HG02840 (cell line): ENCODE results near the gene SNX27.
"Not testable (repeated sequence)": the region's sequence is repeated elsewhere in the genome, so short reads cannot be mapped to it uniquely, and the experiment has no call there.

ENCODE experiments used
- ATAC-seq: cut with Tn5 transposase; IDR thresholded peaks from one replicate; pipeline ENCODE4 v1.9.1; 2021; ENCODE audit warnings: mild to moderate bottlenecking, moderate library complexity, moderate number of reproducible peaks; ENCODE audit not compliant: unreplicated experiment, low FRiP score

SNX27 gene

GRCh38 chr1:151596166-151596953, 15.5 kb upstream of the SNX27 start:
- ATAC-seq: no peak

GRCh38 chr1:151602550-151602949, 9.3 kb upstream of the SNX27 start:
- not testable (repeated sequence) for ATAC-seq

GRCh38 chr1:151604291-151604690, 7.6 kb upstream of the SNX27 start:
- ATAC-seq: no peak

GRCh38 chr1:151606384-151606783, 5.5 kb upstream of the SNX27 start:
- no peak for ATAC-seq

GRCh38 chr1:151606857-151607256, 5.0 kb upstream of the SNX27 start:
- no peak for ATAC-seq

DNA sequence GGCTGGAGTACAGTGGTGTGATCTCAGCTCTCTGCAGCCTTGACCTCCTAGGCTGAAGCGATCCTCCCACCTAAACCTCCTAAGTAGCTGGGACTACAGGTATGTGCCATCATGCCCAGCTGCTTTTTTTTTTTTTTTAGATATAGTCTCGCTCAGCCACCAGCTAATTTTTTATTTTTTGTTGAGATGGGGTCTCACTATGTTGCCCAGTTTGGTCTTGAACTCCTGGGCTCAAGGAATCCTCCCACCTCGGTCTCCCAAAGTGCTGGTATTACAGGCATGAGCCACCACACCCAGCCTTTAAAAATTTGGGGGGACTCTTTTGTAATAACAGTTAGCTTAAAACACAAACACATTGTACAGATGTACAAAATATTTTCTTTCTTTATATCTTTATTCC, 1.7 kb upstream of the SNX27 start:
- no peak for ATAC-seq

DNA sequence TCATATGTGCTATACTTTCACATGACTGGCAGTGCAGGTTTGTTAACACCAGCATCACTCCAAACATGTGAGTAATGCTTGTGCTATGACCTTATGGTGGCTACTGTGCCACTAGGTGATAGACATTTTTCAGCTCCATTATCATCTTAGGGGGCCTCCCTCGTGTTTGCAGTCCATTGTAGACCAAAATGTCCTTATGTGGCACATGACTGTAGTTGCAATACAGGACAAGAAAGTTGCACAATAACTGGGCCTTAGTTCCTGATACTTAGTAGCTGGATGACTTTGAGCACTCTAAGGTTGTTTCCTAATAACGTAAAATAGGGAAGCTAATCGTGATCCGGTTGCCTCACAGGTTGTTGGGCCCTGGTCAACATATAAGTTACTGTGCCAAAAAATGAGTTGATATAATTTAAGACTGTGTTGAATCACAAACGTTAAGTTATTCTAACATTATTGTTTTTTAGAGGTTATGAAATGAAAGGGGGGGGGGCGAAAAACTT, 511 bp upstream of the SNX27 start:
- ATAC-seq: no peak

DNA sequence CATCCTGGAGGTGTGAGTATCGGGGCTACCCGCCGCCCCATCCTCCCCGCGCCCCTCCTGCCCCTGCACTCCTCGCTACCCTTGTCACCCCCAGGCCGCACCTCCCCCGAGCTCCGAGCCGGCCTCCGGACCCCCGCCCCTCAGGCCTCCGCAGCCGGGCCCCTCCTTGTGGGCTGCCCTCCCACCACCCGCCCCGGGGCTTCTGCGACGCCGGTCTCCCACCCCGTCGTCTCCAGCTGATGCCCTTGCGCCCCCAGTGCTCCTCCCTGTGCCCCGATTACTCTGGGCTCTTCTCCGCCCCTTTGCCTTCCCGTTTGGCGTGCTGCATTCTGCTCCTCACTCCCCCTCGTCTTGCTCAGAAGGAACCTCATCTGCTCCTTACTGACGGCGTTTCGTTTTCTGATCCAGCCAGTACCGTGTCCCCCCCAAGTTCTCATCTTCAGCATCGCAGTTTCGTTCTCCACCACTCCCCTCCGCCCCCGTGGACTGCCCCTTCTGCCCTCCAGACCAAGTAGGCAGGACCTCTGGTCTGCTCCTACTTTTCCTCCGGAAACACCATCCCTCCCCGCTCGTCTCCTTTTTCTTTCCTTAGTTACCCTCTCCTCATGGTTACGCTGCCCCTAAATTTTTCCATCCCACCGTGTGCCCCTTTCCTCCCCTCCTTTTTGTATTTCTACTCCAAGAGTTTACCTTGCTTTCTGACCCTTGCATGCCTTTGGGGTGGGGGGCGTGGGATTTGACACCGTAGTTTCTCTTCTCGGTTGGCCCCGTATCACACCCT, 841 bp downstream of the SNX27 start:
- no peak for ATAC-seq

- no peak for ATAC-seq
Observed at GRCh38 chr1:151613282-151613780, 1.5 kb downstream of the SNX27 start.

DNA sequence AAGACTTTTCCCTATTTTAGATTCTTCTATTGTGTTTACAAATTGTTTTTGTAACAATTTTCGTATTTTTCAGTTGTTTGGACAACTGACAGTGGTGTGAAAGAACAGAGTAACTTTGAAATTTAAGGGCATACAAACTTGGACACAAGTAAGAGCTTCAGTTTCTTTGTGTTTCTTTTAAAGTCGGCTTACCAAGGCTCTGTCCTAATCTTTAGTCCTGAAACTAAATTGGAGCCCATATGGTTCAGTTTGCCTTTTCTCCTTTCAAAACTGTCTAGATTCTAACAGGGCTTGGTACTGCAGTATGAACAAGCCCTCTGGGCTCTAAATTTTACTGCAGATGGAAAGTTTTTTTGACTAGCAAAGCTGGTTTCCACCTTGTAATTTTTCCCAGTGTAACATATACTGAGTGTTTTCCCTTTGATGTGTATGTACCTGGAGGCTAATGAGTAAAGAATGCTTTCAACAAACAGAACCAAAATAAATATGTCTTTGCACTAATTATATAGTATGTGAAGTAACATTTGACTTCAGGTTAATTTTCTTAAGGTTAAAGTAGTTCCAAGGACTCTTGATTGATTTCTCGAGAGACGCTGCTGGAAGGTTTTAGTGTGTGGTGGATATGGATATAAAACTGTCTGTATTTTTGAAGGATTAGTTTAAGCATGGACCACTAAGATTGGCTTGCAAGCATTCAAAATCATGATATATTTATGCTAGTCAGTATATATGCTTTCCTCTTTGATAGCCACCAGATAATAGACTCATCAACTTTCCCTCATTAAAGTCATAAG, 4.1 kb downstream of the SNX27 start:
- ATAC-seq: no peak

GRCh38 chr1:151616505-151616849, 4.6 kb downstream of the SNX27 start:
- ATAC-seq: no peak

DNA sequence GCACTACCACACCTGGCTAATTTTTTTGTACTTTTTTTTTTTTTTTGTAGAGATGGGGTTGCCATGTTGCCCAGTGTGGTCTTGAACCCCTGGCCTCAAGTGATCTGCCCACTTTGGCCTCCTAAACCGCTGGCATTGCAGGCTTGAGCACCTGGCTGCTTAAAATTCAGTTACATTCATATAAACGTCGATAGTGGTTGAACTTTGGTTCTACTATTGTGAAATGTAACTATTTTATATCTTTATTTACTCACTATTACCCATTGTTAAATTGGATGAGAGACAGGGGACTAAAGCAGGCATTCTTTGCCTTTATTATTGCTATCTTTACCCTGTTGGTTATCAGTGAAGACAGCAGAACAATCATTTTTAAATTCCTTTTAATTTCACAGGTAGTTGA, 6.2 kb downstream of the SNX27 start:
- ATAC-seq: no peak

GRCh38 chr1:151618470-151618869, 6.6 kb downstream of the SNX27 start:
- ATAC-seq: no peak

DNA sequence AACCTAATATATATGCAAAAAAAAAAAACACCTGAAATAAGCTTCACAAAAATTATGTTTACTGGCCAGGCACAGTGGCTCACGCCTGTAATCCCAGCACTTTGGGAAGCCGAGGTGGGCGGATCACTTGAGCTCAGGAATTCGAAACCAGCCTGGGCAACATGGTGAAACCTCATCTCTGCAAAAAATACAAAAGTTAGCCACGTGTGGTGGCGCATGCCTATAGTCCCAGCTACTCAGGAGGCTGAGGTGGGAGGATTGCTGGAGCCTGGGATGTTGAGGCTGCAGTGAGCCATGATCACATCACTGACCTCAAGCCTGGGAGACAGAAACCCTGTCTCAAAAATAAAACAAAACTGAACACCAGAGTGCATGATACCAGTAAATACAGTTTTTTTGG, 7.1 kb downstream of the SNX27 start:
- not testable (repeated sequence) for ATAC-seq

- ATAC-seq: no peak
Observed at GRCh38 chr1:151619489-151620093, 7.7 kb downstream of the SNX27 start.

GRCh38 chr1:151620286-151620685, 8.4 kb downstream of the SNX27 start:
- no peak for ATAC-seq

GRCh38 chr1:151621351-151621750, 9.5 kb downstream of the SNX27 start:
- no peak for ATAC-seq

DNA sequence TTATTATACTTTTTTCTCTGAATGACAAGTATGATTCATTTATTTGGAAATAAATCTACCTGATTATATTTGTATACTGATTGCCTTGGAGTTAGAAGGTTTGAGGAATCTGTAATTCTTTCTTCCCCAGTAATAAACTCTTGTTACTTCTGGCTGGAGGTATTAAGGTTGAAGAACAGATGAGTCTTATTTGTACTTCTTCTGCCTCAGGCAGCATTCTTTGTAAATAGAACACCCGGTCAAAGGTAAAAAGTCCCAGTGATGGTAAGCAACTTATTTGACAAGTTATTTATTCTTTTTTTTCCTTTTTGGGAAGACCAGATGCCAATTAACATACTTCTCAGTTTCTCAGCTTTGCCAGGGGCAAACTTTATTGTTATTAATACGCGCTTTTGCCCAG, 12.9 kb downstream of the SNX27 start:
- ATAC-seq: no peak

DNA sequence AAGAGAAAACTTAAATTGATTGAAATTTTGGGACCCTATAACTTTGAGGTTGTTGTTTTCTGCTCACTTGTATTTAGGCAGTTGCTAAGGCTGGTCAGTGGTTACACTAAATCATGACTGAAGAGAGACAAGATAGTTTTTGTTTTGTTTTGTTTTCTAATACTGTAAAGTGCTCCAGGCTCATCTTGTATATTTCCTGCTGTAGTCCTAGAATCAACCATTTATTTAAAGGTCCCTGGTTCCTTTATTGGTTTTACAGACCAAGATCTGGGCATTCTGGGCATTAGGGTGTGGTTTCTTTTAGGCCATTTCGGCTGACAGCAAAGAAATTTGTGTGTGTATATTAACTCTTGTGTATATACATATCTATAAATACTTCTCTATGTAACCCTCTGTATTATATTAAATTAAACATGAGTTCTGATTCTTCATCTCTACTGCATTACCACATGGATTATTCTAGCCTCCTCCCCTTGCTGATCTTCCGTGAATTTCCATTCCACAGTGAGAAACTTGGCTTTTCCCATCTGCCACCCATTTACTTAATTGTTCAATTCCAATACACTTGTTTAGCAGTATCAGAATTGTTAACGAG, 15.0 kb downstream of the SNX27 start:
- no peak for ATAC-seq

DNA sequence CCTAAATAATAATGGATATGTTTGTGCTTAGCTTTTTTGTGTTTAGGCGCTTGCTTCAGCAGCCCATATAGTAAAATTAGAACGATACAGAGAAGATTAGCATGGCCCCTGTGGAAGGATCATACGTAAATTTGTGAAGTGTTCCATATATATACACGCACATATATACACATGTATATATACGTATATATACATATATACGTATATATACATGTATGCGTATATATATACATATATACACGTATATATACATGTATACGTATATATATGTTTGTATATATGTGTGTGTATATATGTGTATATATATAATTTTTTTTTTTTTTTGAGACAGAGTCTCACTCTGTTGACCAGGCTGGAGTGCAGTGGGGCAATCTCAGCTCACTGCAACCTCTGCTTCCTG, 17.4 kb downstream of the SNX27 start:
- no peak for ATAC-seq
